ENCODE measurements around the gene TMEM256.

TMEM256 gene

DNA sequence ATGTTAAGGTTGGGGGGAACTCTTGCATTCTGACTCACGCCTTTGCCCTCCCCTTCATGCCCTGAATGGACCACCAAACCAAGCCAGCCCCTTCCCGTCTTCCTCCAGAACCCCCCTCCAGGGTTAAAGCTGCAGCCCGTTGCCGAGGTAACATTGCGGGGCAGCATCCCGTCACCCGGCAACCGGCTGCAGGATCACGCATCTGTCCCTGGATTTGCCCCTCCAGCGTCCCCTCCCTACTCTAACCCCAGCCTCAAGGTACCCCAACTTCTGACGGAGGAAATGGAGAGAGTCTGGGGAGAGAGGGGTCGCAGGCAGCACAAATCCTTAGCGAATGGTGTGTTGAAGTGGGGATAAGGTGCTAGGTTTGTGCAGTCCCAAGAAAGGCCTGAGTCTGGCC is 3.2 kb upstream of the TMEM256 start:
- no peak for DNase-seq

DNA sequence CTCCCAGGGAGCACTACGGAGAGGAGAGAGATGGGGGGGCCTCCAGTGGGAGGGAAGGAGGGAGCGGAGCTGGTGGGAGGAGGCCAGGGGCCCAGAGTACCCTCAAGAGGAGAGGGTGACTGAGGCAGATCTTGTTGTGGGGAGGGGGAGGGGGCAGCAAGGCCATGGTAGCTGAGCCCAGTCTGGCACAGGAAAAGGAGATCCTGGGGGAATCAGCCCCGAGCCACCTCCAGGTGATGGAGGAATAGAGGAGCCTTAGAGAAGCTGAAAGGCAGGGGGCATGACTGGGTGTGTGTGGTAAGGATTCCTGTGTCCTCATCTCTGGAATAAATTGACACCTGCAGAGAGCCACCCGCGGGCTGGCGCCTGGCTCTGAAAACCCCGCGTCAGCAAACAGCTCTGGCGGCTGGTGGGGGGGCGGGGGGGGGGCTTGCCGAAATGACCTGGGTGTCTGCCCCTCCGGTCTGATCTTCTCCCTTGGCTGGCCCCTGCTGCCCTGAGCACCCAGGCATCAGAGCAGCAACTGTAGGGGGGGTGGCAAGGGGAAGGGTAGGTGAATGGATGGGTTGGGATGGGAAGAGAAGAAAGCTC is 2.4 kb upstream of the TMEM256 start:
- no peak for DNase-seq

DNA sequence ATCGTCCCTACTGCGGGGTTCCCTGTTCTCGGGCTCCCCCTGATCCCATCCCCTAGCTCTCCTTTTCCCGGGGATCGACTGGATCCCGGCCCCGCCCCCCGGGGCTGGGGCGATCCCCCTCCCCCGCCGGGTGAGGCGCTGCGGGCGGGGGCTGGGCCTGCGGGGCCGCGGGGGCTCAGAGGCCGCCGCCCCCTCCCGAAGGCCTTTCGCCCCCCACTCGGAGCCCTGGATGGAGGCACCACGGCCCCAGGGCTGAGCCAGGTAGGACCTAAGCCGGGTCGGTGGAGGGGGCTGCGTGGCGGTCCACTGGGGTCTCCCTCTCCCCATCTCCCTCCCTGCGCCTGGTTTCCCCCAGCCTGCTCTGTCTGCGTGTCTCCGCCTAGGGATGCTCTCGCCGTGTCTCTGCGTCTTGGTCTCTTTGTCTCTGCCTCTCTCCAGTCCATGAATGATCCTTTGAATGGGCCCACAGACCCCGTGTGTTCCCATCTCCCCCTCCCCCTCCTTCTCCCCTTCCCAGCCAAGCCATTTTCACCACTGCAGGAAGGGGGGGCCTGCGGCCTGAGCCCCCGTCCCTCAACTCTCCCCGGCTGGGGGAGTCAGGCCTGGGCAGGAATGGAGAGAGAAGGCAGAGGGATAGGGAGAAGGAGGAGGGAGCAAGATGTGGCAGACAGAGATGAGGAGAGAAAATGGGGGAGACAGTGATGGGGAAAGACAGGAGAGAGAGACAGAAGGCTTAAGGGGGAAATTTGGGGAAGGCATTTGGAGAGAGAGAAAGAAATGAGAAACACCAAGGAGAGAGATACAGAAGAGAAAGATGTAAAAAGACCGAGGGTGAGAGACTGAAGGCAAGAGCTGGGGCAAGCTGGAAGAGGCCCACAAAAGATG is 1.7 kb upstream of the TMEM256 start:
- DNase-seq = peak; percentile 59

DNA sequence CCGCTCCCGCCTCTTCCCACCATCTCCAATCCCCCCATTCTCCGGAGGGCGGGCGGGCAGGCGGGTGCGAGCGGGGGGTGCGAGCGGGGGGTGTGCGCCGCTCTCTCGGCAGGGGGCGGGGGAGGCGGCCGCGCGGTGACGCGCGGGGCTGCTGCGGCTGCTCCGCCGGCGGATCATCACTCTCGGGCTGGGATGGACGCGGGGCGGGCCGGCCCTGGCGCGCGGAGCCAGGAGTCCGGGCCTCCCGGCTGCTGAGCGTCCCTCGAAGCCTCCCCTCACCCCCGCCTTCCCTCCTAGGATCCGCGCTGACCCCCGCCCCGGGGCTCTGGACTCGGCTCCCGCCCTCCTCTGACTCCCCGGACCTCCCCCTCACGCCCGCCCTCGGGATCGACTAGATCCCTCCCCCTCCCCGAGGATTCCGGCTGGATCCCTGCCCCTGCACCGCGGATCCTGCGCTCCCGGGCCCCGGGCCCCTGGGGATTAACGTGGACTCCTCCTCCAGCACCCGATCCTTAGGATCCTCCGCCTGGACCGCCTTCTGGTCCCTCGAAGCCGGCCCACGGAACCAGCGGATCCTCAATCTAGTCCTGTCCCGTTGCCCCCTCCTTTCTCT is 946 bp upstream of the TMEM256 start:
- no peak for DNase-seq

DNA sequence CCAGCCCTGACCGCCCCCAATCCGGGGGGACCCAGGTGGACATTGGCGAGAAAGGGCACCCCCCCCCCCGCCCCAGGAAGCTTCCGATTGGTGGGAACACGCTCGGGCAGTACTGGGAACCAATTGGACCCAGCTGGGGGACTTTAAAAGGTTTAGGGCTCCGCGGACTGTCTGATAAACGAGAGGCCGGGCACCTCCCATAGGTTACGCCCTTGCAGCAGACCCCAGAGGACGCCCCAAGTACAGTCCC is 245 bp downstream of the TMEM256 start:
- no peak for DNase-seq

DNA sequence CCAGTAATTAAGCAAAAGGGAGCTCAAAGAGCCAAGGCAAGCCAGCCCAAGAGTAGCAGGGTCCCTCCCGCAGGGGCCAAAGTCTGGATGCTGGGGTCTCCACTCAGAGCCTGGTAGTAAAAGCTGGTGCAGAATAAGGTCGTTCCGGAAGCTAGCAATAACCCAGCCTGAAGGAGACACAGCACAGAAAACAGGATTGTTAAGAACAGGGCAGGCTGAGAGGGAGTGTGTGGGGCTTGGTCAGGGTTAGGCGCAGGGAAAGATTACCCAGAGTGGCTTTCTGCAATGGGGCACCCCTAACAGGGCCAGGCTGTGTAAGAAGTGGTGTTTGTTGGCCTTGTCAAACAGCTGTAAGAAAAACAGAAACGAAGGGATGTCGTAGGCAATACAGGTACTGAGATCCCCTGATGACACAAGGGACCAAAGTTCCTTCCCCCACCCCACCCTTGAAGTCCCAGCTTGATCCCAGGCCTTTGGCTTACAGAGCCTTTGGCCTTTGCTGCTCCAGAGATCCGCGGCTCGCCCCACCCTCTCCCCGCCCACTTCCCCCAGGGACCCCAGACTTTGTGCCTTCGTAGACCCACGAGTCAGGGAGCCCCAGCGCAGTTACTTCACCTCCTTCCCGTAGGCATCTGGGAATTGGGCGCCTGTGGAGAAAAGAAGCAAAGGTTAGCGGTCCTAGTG is 712 bp downstream of the TMEM256 start:
- DNase-seq = no peak

DNA sequence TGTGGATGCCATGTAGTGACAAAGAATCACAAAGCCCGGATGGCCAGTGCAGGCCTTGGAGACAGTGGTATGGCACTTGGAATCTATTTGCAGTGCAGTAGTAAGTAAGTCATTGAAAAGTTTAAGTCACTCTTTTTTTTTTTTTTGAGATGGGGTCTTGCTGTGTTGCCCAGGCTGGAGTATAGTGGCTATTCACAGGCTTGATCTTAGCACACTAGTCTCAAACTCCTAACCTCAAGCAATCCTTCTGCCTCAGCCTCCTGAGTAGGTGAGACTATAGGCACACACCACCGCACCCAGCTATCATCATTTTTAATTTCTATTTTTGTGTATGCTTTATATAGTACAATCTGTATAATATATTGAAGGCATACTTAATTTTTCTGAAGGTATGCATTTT is 5.3 kb downstream of the TMEM256 start:
- DNase-seq = peak; percentile 3

DNA sequence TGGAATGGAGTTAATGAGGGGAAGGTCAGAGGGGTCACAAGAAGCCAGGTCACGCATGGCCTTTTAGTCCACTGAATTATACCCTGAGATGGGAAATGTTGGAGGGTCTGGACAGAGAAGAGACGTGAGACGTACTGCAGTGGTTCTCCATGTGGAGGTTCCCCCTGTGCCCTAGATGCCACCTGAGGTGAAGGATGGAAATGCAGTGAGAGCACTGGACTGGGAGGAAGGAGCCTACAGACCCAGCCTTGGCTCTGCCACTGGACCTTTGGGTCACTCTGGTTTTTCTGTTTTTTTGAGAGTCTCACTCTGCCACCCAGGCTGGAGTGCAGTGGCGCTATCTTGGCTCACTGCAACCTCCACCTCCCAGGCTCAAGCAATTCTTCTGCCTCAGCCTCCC is 7.8 kb downstream of the TMEM256 start:
- DNase-seq = no peak

DNA sequence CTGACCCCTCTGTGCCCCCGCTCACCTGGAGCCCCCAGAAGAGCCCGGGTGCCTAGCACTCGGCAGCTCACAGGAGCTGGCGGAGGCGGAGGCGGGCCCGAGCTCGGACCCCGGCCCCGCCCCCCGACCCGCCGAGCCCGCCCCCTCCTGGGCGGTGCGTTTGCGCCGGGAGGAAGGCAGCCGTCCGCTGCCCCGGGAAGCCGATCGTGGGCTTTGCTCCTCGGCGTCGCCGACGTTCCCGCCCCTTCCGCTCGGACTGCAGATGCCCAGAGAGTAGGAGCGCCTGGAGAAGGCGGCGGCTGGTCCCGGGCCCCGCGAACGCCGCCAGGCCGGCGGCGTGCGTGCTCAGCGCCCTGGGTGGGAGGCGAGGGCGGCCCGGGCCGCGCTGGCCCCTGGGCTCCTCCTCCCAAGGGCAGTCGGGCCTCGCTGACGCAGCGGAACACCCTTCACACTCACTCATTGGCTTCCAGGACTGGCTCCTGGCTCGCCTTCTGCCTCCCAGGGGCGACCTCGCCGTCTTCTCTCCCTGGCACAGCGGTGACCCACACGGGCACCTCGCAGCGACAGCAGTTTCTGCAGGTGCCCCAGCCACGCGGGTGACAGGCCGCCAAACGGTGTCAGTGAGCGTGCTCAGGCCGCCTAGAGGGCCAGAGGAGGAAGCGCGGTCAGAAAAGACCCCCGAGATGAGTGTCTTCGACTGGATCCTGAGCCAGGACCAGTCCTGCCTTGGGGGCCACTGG is 9.3 kb downstream of the TMEM256 start, which contains the start of gene PLSCR3:
TSS of gene PLSCR3 (minus strand) at position 74 of the 740 bp plus-strand sequence. CDS start 415 bp downstream, outside the sequence.
- peak; percentile 94 for DNase-seq

DNA sequence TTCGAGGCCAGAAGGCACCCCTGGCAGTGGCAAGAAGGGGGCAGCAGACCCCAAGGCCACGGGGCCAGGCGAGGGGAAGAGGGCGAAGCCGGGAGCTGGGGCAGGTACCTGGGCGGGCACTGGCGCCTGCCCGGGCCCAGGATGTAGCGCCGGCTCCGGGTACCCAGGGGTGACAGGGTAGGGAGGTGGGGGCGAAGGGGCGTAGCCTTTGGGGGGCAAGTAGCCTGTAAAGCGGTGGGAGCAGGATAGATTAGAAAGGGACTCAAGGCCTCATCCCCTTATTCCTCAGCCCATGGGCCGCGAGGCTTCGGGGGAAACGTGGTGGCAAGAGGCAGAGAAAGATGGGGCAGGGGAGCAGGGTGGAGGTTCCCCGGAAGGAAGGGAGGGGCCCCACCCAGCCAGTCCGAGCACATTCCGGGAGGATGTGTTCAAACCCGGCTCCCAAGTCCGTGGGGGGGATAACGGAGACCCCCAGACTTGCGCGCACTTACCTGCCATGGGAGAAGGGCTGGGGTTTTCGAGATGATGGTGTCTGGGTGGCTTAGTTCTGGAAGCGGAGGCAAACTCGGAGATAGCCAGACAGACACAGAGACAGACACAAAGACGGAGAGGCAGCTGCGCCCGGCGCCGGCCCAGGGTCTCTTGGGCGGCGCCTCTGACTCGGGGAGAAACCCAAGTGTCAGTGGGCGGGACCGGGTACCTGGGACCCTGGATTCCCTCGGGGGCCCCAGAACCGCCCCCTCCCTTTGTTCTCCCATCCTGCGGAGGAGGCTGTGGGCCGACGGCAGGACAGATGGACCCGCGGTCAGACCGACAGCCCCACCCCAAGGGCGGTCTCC is 10.1 kb downstream of the TMEM256 start:
- no peak for DNase-seq

DNA sequence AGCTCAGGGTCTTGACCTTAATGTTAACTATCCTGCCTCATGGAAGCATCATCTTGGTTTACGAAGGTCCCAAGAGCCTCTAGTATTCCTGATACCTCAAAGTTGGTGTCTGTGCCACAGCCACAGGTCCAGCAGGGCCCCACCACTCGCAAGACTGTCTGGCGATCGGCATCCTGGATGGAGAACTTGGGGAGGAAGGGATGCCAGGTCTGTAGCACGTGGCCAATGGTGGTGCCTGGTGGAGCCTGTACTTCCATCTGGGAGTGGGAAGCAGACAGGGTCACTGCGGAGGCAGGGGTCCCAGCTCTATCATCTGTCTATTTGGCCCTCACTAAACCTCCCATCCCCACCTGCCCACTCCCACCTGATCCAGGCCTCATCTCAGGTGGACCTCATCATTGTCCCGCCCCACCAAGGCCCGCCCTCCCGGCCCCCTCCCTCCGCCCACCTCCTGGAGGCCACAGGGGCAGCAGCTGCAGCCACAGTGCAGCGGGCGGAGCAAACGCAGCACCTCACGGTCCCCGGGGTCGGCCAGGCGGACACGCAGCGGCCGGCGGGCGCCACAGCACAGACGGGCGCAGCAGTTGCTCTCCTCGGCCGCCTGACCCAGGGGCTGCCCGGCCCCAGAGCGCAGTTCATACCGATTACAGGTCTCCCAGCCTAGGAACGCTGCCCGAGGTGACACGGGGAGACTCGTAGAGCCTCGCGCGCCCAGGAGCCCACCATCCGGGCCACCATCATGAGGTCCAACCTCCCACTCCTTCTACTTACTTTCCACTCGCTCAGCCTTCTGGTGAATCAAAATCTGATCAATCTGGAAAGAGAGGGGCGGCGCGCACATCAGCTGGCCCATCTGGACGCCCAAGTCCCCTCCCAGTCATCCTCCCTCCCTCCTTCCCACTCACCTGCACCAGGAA is 10.9 kb downstream of the TMEM256 start:
- no peak for DNase-seq

DNA sequence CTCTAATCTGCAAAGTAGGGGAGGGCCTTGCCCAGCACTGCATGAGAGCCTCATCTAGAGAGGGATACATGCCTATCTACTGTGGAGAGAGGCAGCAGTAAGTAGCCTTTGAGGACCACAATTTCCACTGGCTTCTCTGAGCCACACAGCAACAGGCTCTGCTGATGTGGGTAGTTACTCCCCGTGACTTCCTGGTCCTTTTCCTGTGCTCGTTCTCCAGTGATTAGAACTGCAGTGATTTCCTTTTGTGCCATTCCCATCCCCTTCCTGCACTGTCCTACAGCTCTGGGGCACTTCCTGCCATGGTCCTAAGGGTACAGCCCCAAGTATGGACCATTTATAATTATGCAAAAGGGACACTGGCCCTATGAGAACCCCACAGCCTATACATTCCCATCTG is 12.6 kb downstream of the TMEM256 start:
- no peak for DNase-seq

DNA sequence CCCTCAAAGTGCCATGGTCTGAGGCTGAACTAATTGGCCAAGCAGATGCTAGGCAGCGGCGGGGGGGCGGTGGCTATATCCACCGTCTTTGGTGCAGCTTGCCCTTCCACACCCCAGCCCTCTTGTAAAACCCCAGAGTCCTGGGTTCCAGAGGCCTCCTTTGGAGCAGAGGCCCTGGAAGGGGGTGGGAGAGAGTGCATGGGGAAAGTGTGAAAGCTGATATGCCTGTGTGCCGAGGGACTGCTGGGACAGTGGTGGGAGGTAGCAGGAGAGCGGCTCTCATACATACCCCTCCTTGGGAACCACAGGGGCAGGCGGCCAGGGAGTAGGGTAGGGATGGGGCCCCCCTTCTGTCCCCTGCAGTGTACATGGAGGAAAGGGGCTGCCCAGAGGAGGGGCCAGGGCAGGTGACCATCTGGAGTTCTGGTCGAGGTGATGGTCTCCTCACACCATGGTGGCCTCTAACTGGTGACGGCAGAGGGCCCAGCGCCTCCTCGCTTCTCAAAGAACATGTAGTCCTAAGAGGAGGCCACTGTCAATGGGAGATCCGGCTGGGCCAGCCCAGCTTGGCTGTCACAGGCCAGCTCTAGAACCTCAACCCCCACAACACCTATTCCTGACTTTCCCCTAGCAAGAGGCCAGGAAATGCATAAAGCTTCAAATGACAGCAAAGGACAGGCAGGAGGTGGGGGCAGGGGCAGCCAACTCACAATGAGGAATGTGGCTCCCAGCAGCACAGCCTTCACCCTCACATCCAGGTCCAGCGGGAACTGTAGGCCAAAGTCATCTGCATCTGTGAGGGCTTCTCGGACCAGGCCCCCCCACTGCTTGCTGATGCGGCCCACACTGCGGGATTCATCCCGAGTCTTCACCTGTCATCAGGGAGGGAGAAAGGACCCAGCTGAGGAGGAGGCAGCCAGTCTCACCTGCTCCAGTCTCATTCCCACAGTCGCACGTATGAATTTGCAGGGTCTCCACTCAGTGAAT is 13.7 kb downstream of the TMEM256 start:
- no peak for DNase-seq

DNA sequence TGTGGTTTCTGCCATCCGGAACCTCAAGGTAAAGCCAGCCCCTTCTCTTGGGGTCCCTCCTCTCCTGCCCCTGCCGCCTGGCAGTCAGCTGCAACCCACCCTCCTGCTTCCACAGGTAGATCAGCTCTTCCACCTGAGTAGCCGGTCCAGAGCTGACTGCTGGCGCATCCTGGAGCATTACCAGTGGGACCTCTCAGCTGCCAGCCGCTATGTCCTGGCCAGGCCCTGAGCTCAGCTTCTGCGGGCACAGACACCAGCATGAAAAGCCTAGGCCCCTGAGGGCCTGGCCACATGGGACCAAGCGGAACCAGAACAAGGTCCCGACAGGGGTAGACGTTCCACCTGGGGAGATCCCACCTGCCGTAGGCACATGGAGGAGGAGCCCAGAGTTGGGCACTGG is 15.0 kb downstream of the TMEM256 start:
- no peak for DNase-seq

DNA sequence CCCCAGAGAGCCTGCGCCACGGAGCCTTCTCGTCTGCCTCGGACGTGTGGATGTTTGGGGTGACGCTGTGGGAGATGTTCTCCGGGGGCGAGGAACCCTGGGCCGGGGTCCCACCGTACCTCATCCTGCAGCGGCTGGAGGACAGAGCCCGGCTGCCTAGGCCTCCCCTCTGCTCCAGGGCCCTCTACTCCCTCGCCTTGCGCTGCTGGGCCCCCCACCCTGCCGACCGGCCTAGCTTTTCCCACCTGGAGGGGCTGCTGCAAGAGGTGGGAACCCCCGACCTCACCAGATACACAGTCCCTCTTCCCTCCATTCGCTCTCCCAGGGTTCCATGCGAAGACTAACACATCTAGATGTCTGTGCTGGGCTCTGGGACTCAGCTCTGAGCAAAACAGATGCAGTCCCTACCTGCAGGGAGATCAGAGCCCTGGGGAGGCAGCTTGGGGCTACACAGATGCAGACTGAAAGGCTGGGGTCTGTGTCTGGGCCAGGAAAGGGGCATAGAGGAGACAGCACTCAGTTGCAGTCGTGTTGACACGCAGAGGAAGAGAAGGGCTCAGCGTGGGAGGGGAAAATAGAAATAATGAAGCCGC is 19.3 kb downstream of the TMEM256 start:
- no peak for DNase-seq

DNA sequence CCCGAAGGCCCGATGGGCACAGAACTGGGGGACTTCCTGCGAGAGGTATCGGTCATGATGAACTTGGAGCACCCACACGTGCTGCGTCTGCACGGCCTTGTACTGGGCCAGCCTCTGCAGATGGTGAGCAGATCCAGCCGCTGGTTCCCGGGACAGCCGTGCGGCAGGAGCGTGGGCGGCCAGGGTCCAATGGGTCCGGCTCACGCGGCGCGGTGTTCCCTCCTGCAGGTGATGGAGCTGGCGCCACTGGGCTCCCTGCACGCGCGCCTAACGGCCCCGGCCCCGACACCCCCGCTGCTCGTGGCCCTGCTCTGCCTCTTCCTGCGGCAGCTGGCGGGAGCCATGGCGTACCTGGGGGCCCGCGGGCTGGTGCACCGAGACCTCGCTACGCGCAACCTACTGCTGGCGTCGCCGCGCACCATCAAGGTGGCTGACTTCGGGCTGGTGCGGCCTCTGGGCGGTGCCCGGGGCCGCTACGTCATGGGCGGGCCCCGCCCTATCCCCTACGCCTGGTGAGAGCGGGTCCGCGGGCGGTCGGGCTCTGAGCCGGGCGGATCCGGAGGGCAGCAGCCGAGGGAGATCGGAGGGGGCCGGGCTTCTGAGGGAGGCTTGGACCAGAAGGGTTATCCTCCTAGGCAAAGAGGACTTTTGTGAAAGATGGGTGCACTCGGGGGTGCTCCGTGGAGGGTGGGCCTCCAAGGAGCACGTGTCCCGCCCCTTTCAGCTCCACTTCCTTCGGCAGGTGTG is 20.0 kb downstream of the TMEM256 start:
- peak; percentile 62 for DNase-seq

DNA sequence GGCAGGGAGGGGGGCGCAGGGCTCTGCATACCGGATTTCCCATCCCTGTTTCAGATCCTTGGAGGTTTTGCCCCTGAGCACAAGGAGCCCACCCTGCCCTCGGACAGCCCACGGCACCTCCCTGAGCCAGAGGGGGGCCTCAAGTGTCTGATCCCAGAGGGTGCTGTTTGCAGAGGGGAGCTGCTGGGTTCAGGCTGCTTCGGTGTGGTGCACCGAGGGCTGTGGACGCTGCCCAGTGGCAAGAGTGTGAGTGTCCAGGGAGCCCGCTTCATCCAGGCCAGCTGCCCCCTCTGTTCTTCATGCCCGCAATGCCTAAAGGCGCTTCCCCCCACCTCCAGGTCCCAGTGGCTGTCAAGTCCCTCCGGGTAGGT is 20.5 kb downstream of the TMEM256 start:
- no peak for DNase-seq

DNA sequence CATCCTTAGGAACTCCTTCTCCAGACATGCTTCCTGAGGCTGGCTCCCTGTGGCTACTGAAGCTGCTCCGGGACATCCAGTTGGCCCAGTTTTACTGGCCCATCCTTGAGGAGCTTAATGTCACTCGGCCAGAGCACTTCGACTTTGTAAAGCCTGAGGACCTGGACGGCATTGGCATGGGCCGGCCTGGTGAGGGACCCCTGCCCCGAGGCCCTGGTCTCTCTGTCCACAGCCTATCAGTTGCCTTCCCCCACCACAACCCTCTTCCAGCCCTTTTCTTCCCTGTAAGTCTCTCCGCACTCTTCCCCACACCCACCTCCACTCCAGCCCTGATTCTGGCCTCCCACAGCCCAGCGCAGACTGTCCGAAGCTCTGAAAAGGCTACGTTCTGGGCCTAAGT is 21.0 kb downstream of the TMEM256 start:
- no peak for DNase-seq

All from right hindlimb (tissue), 1 donor.